ENCODE data around the gene GPRIN1. TPM values are rescaled to one million over a fixed set of nuclear protein-coding genes. Genes with fewer than 3 reads are reported as not detected.
A peak's percentile ranks its signal among the peaks of the same experiment; 100 is the strongest.

GPRIN1 gene
- total and polyA plus RNA-seq, 3 donors from 2014 or later: 2.5 to 8.4 (median 5.7) TPM

- Histone ChIP-seq H3K27me3 (no peaks in the 10 kb centered on the region), H3K4me1 (no peaks in the 10 kb centered on the region), H3K36me3 (ENCODE audit: low read depth, missing control alignments) (no peaks in the 10 kb centered on the region), H3K4me3 (no peak overlapping the region), H3K9me3 (no peaks in the 10 kb centered on the region), H3K27ac (no peak overlapping the region)
- DNase-seq: no peak
- intact Hi-C loops (cut with DNase I; ENCODE audit: low total_unique reads): no loop called here
- TF ChIP-seq CTCF (IDR thresholded peaks at IDR 0.05): no peak
- no peak for TF ChIP-seq POLR2A (IDR thresholded peaks at IDR 0.05)
- WGBS, 2 donors: 57 to 73% methylated on average over 3 to 4 of the region's 4 CpGs
These were observed 30.6 kb downstream of the GPRIN1 start for GRCh38 chr5:176579323-176579722.

- intact Hi-C loops (cut with DNase I; ENCODE audit: low total_unique reads): no loop called here
- H3K27ac ChIP-seq: no peak overlapping the region
- no peaks in the 10 kb centered on the region for H3K9me3 ChIP-seq
- no peaks in the 10 kb centered on the region for H3K36me3 ChIP-seq (ENCODE audit: low read depth, missing control alignments)
- H3K4me3 ChIP-seq: no peak overlapping the region
- H3K4me1 ChIP-seq: no peaks in the 10 kb centered on the region
- no peaks in the 10 kb centered on the region for H3K27me3 ChIP-seq
- DNase-seq: peak; percentile 80
- TF ChIP-seq POLR2A (IDR thresholded peaks at IDR 0.05) (no peak), CTCF (IDR thresholded peaks at IDR 0.05) (peak in 2 of 3 experiments; percentile 39 to 59)
- 34 to 56% methylated on average over 14 to 15 of the region's 15 CpGs for WGBS, 2 donors
These were observed 31.6 kb downstream of the GPRIN1 start for GRCh38 chr5:176578391-176578808.

DNA sequence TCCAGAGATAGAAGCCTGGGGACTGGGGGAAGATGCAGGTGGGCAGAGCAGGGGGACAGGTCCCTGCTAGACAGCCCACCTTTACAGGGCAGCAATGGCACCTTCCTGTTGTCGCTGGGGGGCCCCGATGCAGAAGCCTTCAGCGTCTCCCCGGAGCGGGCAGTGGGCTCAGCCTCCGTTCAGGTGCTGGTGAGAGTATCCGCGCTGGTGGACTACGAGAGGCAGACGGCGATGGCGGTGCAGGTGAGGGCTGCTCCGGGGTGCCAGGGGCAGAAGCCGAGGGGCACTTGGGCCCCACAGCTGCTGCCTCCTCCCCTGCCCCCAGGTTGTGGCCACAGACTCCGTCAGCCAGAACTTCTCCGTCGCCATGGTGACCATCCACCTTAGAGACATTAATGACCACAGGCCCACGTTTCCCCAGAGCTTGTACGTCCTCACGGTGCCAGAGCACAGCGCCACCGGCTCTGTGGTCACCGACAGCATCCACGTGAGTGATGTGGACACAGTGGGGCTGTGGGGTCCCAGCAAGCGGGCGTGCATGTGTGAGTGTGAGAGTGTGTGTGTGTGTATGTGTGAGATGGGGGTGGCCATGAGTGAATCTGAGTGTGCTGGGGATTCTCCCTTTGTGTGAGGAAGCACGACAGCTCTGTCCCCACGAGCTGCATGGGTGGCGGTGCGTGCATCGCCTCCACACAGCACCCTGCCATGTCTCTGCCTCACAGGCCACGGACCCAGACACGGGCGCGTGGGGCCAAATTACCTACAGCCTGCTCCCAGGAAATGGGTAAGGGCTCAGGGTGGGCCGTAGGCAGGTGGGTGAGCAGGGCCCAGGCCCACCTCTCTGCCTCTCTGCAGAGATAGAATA lies 32.4 kb downstream of the GPRIN1 start:
- WGBS, 2 donors: 82 to 83% methylated on average over 20 to 35 of the region's 36 CpGs
- DNase-seq: no peak
- no peak overlapping the region for H3K4me3 ChIP-seq
- H3K27ac ChIP-seq: no peak overlapping the region
- H3K9me3 ChIP-seq: no peaks in the 10 kb centered on the region
- H3K36me3 ChIP-seq (ENCODE audit: low read depth, missing control alignments): no peaks in the 10 kb centered on the region
- intact Hi-C loops (cut with DNase I; ENCODE audit: low total_unique reads): no loop called here
- no peaks in the 10 kb centered on the region for H3K4me1 ChIP-seq
- no peak for TF ChIP-seq POLR2A (IDR thresholded peaks at IDR 0.05)
- TF ChIP-seq CTCF (IDR thresholded peaks at IDR 0.05): no peak
- no peaks in the 10 kb centered on the region for H3K27me3 ChIP-seq

DNA sequence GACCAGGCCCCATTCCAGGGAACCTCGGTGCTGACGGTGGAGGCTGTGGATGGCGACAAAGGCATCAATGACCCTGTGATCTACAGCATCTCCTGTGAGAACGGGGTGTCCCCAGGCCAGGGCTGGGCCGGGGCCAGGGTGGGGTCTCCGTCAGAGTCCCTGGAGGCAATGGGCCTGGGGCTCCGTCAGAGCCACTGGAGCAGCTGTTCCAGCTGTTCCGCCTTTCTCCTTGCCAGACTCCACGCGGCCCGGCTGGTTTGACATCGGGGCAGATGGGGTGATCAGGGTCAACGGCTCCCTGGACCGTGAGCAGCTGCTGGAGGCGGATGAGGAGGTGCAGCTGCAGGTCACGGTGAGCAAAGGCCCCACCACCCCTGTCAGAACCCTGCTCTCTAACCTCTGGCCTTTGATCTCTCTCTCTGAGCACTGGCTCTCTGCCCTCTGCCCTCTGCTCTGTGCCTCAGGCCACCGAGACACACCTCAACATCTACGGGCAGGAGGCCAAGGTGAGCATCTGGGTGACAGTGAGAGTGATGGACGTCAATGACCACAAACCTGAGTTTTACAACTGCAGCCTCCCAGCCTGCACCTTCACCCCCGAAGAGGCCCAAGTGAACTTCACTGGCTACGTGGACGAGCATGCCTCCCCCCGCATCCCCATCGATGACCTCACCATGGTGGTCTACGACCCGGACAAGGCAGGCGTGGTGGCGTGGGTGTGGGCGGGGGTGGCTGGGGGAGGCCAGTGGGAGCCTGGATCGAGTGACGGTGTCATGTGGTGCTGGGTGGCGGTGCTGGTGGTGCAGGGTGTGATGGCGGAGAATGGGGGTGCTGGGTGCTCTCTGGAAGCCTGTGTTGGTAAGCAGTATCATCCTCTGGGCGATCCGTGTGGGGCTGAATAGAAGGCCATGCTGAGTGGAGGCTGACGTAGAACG lies 34.2 kb downstream of the GPRIN1 start:
- Histone ChIP-seq H3K36me3 (ENCODE audit: low read depth, missing control alignments) (no peaks in the 10 kb centered on the region), H3K9me3 (no peaks in the 10 kb centered on the region), H3K27ac (no peak overlapping the region), H3K4me3 (no peak overlapping the region), H3K4me1 (no peaks in the 10 kb centered on the region), H3K27me3 (no peaks in the 10 kb centered on the region)
- intact Hi-C loops (cut with DNase I; ENCODE audit: low total_unique reads): no loop called here
- 78 to 79% methylated on average over 22 to 36 of the region's 37 CpGs for WGBS, 2 donors
- TF ChIP-seq POLR2A (IDR thresholded peaks at IDR 0.05) (no peak), CTCF (IDR thresholded peaks at IDR 0.05) (no peak)
- DNase-seq: no peak

All from testis (tissue), 3 donors.